AG04450 (cell line): ENCODE measurements around the gene SLC16A11. TPM values are rescaled to one million over a fixed set of nuclear protein-coding genes. Genes with fewer than 3 reads are reported as not detected.

ENCODE experiments used
- CTCF ChIA-PET: fragments of 300-600, 350-600 bp; formaldehyde crosslinking; extraction: SDS; loops from one replicate; lab custom pipeline; 2022; ENCODE audit warnings: antibody characterized with exemption, inconsistent platforms; lab: Charles Lee
- POLR2A ChIA-PET: fragments of 350-600 bp; formaldehyde crosslinking; extraction: SDS; loops from one replicate; lab custom pipeline; 2021; ENCODE audit warnings: antibody characterized with exemption, inconsistent platforms; lab: Yijun Ruan, JAX
- DNase-seq: peaks from one replicate; pipeline ENCODE4 v3.0.0-alpha.2; 2011; ENCODE audit warnings: low read depth, low spot score
- H3K27ac ChIP-seq: one replicate; pipeline ENCODE4 v1.5.1; 2012; ENCODE audit warnings: low read depth, low read length, control low read depth
- H3K27me3 ChIP-seq: one replicate; pipeline ENCODE4 v1.6.0; 2012; ENCODE audit warnings: low read length; ENCODE audit not compliant: control insufficient read depth, insufficient read depth
- H3K4me3 ChIP-seq: 2 replicates; pipeline ENCODE4 v1.5.1; 2011; ENCODE audit warnings: mild to moderate bottlenecking, low read depth, low read length, control low read depth
- H3K9me3 ChIP-seq: 2 replicates; pipeline ENCODE4 v1.5.1; 2012; ENCODE audit warnings: low read length; ENCODE audit not compliant: control insufficient read depth, insufficient read depth
- CTCF ChIP-seq: IDR thresholded peaks from 2 replicates; pipeline ENCODE4 v1.5.1; 2011; ENCODE audit warnings: low read depth, low read length, control low read depth, inconsistent platforms
- polyA plus RNA-seq: library from polyadenylated mRNA; depleted of rRNA; stranded (reverse); fragments of >200 nt; gene quantifications from 2 replicates; pipeline ENCODE4 v1.2.3, GENCODE V29; 2011

Gene SLC16A11
- polyA plus RNA-seq, 1 experiment: not detected

- no peak for DNase-seq
- Histone ChIP-seq H3K9me3 (no peaks in the 10 kb centered on the region), H3K27ac (no peak overlapping the region), H3K4me3 (no peak overlapping the region), H3K27me3 (peaks cover 5% of the 10 kb centered on the region)
- TF ChIP-seq CTCF: no peak
- ChIA-PET POLR2A (no interaction called here), CTCF (no interaction called here)
Measured at GRCh38 chr17:7077911-7078546, 34.1 kb upstream of the SLC16A11 start.

- ChIA-PET POLR2A (no interaction called here), CTCF (interaction anchor here (1.3 kb wide), 1 partner anchor 29 kb away, joined by 4 read pairs; no protein-coding TSS in a partner anchor)
- no peaks in the 10 kb centered on the region for H3K9me3 ChIP-seq
- TF ChIP-seq CTCF: no peak
- H3K27ac ChIP-seq: no peak overlapping the region
- no peak overlapping the region for H3K4me3 ChIP-seq
- DNase-seq: no peak
- peaks cover 14% of the 10 kb centered on the region for H3K27me3 ChIP-seq
Measured at GRCh38 chr17:7074931-7075330, 31.0 kb upstream of the SLC16A11 start.

GRCh38 chr17:7072406-7072805 is 28.5 kb upstream of the SLC16A11 start:
- Histone ChIP-seq H3K4me3 (no peak overlapping the region), H3K27ac (no peak overlapping the region), H3K27me3 (peaks cover 24% of the 10 kb centered on the region), H3K9me3 (peaks cover 7% of the 10 kb centered on the region; the same call in 1 of the 2 replicates)
- TF ChIP-seq CTCF: no peak
- no peak for DNase-seq
- ChIA-PET POLR2A (no interaction called here), CTCF (no interaction called here)

- POLR2A ChIA-PET: no interaction called here
- TF ChIP-seq CTCF: no peak
- no peak for DNase-seq
- CTCF ChIA-PET: no interaction called here
- H3K9me3 ChIP-seq: peaks cover 7% of the 10 kb centered on the region; the same call in 1 of the 2 replicates
- no peak overlapping the region for H3K4me3 ChIP-seq
- H3K27ac ChIP-seq: no peak overlapping the region
- H3K27me3 ChIP-seq: peaks cover 27% of the 10 kb centered on the region
Measured at GRCh38 chr17:7070712-7071111, 26.8 kb upstream of the SLC16A11 start.

- no peak overlapping the region for H3K27ac ChIP-seq
- no peak for TF ChIP-seq CTCF
- POLR2A ChIA-PET: no interaction called here
- CTCF ChIA-PET: no interaction called here
- no peak overlapping the region for H3K4me3 ChIP-seq
- H3K9me3 ChIP-seq: peaks cover 7% of the 10 kb centered on the region; the same call in 1 of the 2 replicates
- peaks cover 33% of the 10 kb centered on the region for H3K27me3 ChIP-seq
- no peak for DNase-seq
Measured at GRCh38 chr17:7068268-7068667, 24.4 kb upstream of the SLC16A11 start.
